Type B pancreatic cell (in vitro differentiated cells): Measurements from ENCODE around the gene GRIN1. TPM values are rescaled to one million over a fixed set of nuclear protein-coding genes. Genes with fewer than 3 reads are reported as not detected.

Experiments
- microRNA-seq: library from miRNA; unstranded; fragments of <30 nt; microRNA quantifications from one replicate; pipeline ENCODE4, GENCODE V29; 2020
- total RNA-seq: library from RNA; stranded (reverse); gene quantifications from 2 replicates; pipeline ENCODE4 v1.2.1, GENCODE V29; 2021; ENCODE audit warnings: low replicate concordance

Gene GRIN1
- total RNA-seq, 1 donor from 2014 or later = 0.94 TPM

Small RNAs within 50 kb of the gene (microRNA-seq; reads per million reads assigned to microRNA genes)
- not detected for gene MIR3621

Other genes starting within 250 kb of the GRIN1 start
- 82.8 and 110 TPM in 2 replicates for gene FBXW5, start 194.4 kb upstream of the GRIN1 start, total RNA-seq
- gene C8G, start 193.9 kb upstream of the GRIN1 start, total RNA-seq = 2.8 and 4.1 TPM in 2 replicates
- 7.9 and 8.3 TPM in 2 replicates for gene LCN12, start 186.9 kb upstream of the GRIN1 start, total RNA-seq
- gene PTGDS, start 161.7 kb upstream of the GRIN1 start, total RNA-seq = 1.4 and 1.7 TPM in 2 replicates
- gene LCNL1, start 156.2 kb upstream of the GRIN1 start, total RNA-seq = not detected in 2 replicates
- 63.4 and 100 TPM in 2 replicates for gene PAXX, start 146.7 kb upstream of the GRIN1 start, total RNA-seq
- 38.6 and 63.3 TPM in 2 replicates for gene CLIC3, start 142.6 kb upstream of the GRIN1 start, total RNA-seq
- gene ABCA2, start 110.9 kb upstream of the GRIN1 start, total RNA-seq = 44.7 and 47.7 TPM in 2 replicates
- not detected in 2 replicates for gene FUT7, start 107.1 kb upstream of the GRIN1 start, total RNA-seq
- gene NPDC1, start 93.0 kb upstream of the GRIN1 start, total RNA-seq = 68.0 and 70.3 TPM in 2 replicates
- gene ENTPD2, start 85.1 kb upstream of the GRIN1 start, total RNA-seq = 3.3 and 6.4 TPM in 2 replicates
- gene SAPCD2, start 68.6 kb upstream of the GRIN1 start, total RNA-seq = 19.1 and 21.9 TPM in 2 replicates
- gene UAP1L1, start 61.6 kb upstream of the GRIN1 start, total RNA-seq = 3.4 and 5.4 TPM in 2 replicates
- 50.3 and 58.9 TPM in 2 replicates for gene MAN1B1, start 52.2 kb upstream of the GRIN1 start, total RNA-seq
- gene DPP7, start 24.4 kb upstream of the GRIN1 start, total RNA-seq = 86.5 and 86.7 TPM in 2 replicates
- gene LRRC26, start 30.9 kb downstream of the GRIN1 start, total RNA-seq = 0.77 and 1.4 TPM in 2 replicates
- not detected in 2 replicates for gene TMEM210, start 32.9 kb downstream of the GRIN1 start, total RNA-seq
- gene ANAPC2, start 49.4 kb downstream of the GRIN1 start, total RNA-seq = 63.5 and 65.0 TPM in 2 replicates
- 64.9 and 74.8 TPM in 2 replicates for gene SSNA1, start 49.5 kb downstream of the GRIN1 start, total RNA-seq
- 24.1 and 28.4 TPM in 2 replicates for gene TPRN, start 61.6 kb downstream of the GRIN1 start, total RNA-seq
- gene TMEM203, start 66.5 kb downstream of the GRIN1 start, total RNA-seq = 42.3 and 46.3 TPM in 2 replicates
- 18.9 and 28.0 TPM in 2 replicates for gene NDOR1, start 66.5 kb downstream of the GRIN1 start, total RNA-seq
- gene RNF208, start 83.1 kb downstream of the GRIN1 start, total RNA-seq = 12.1 and 15.7 TPM in 2 replicates
- 0.86 and 1.5 TPM in 2 replicates for gene CYSRT1, start 86.0 kb downstream of the GRIN1 start, total RNA-seq
- gene RNF224, start 88.3 kb downstream of the GRIN1 start, total RNA-seq = 0.36 and 0.48 TPM in 2 replicates
- 0.41 and 0.81 TPM in 2 replicates for gene SLC34A3, start 91.7 kb downstream of the GRIN1 start, total RNA-seq
- gene TUBB4B, start 102.1 kb downstream of the GRIN1 start, total RNA-seq = 326 and 349 TPM in 2 replicates
- 0.31 TPM in 1 of 2 replicates, not detected in the other for gene STPG3, start 112.1 kb downstream of the GRIN1 start, total RNA-seq
- gene NELFB, start 116.2 kb downstream of the GRIN1 start, total RNA-seq = 52.4 and 61.9 TPM in 2 replicates
- 2.7 and 4.5 TPM in 2 replicates for gene TOR4A, start 138.6 kb downstream of the GRIN1 start, total RNA-seq
- 17.9 and 21.7 TPM in 2 replicates for gene NRARP, start 163.1 kb downstream of the GRIN1 start, total RNA-seq